ENCODE results near the gene ZSCAN10. TPM values are rescaled to one million over a fixed set of nuclear protein-coding genes. Genes with fewer than 3 reads are reported as not detected.
"Not testable (repeated sequence)": the region's sequence is repeated elsewhere in the genome, so short reads cannot be mapped to it uniquely, and the experiment has no call there.

The ZSCAN10 gene
- total RNA-seq, 3 donors from 2014 or later (not counting 1 experiment from before 2014, with no cell fraction given), result 0.65 to 0.96 (median 0.77) TPM

- intact Hi-C loops (cut with micrococcal nuclease), result loop anchor here (5.0 kb wide), 1 partner anchor 42 kb away; the partner anchor contains the start of gene ZSCAN10
- Histone ChIP-seq H3K36me3 (ENCODE audit: control insufficient read depth, insufficient read depth, low read length) (peaks cover 15% of the 10 kb centered on the region), H3K9me3 (ENCODE audit: control insufficient read depth, insufficient read depth, low read length) (no peaks in the 10 kb centered on the region), H3K4me1 (ENCODE audit: control insufficient read depth, insufficient read depth, low read length) (peaks cover 78% of the 10 kb centered on the region), H3K4me3 (ENCODE audit: low read length) (no peak overlapping the region), H3K27ac (ENCODE audit: low read length) (peak overlapping the region; percentile 30), H3K27me3 (ENCODE audit: control insufficient read depth, insufficient read depth, low read length) (no peaks in the 10 kb centered on the region)
- Mint-ChIP-seq H3K36me3 (no peaks in the 10 kb centered on the region), H3K4me1 (peaks cover 39 to 64% of the 10 kb centered on the region in 2 donors), H3K9me3 (no peaks in the 10 kb centered on the region), H3K4me3 (peak overlapping the region; percentile 83), H3K27me3 (ENCODE audit: low read depth in 2 of 2) (no peaks in the 10 kb centered on the region), H3K27ac (peak overlapping the region; percentile 84 to 89)
- ATAC-seq (no peak), DNase-seq (peak in 1 of 2 donors; percentile 50)
- TF ChIP-seq CTCF (IDR thresholded peaks at IDR 0.05), result no peak
- WGBS (ENCODE audit: insufficient coverage), result 46% methylated on average over 16 of the region's 17 CpGs
Measured at GRCh38 chr16:3054965-3055733, 43.9 kb downstream of the ZSCAN10 start.

- DNase-seq (peak in 1 of 2 donors; percentile 43), ATAC-seq (peak; percentile 6 to 67 (median 62))
- H3K4me1 Mint-ChIP-seq, result peaks cover 35 to 60% of the 10 kb centered on the region in 2 donors
- H3K9me3 Mint-ChIP-seq; H3K9me3 ChIP-seq (ENCODE audit: control insufficient read depth, insufficient read depth, low read length); H3K27ac Mint-ChIP-seq; H3K4me3 Mint-ChIP-seq; intact Hi-C loops (cut with micrococcal nuclease); H3K27ac ChIP-seq (ENCODE audit: low read length); H3K27me3 Mint-ChIP-seq (ENCODE audit: low read depth in 2 of 2); H3K4me3 ChIP-seq (ENCODE audit: low read length); H3K27me3 ChIP-seq (ENCODE audit: control insufficient read depth, insufficient read depth, low read length); H3K36me3 Mint-ChIP-seq: not testable (repeated sequence)
- Histone ChIP-seq H3K36me3 (ENCODE audit: control insufficient read depth, insufficient read depth, low read length) (peaks cover 15% of the 10 kb centered on the region), H3K4me1 (ENCODE audit: control insufficient read depth, insufficient read depth, low read length) (peaks cover 86% of the 10 kb centered on the region)
- WGBS (ENCODE audit: insufficient coverage), result 81% methylated on average over 7 of the region's 13 CpGs
Measured at GRCh38 chr16:3053330-3053710, 45.8 kb downstream of the ZSCAN10 start.

GRCh38 chr16:3052571-3053329, 46.3 kb downstream of the ZSCAN10 start:
- DNase-seq; H3K27ac ChIP-seq (ENCODE audit: low read length); H3K27me3 ChIP-seq (ENCODE audit: control insufficient read depth, insufficient read depth, low read length); H3K9me3 ChIP-seq (ENCODE audit: control insufficient read depth, insufficient read depth, low read length); H3K36me3 Mint-ChIP-seq; intact Hi-C loops (cut with micrococcal nuclease); H3K4me3 ChIP-seq (ENCODE audit: low read length); H3K4me3 Mint-ChIP-seq; H3K9me3 Mint-ChIP-seq: not testable (repeated sequence)
- Mint-ChIP-seq H3K4me1 (peaks cover 39 to 63% of the 10 kb centered on the region in 2 donors), H3K27me3 (ENCODE audit: low read depth in 2 of 2) (peaks cover 5 to 13% of the 10 kb centered on the region in 2 donors), H3K27ac (peak overlapping the region; percentile 54 to 77)
- Histone ChIP-seq H3K36me3 (ENCODE audit: control insufficient read depth, insufficient read depth, low read length) (peaks cover 15% of the 10 kb centered on the region), H3K4me1 (ENCODE audit: control insufficient read depth, insufficient read depth, low read length) (peaks cover 82% of the 10 kb centered on the region)
- WGBS (ENCODE audit: insufficient coverage), result 100% methylated on average over 3 of the region's 12 CpGs
- peak in 2 of 3 donors; percentile 66 to 68 for ATAC-seq

- no peak for ATAC-seq
- H3K27ac ChIP-seq (ENCODE audit: low read length), result no peak overlapping the region
- no peak overlapping the region for H3K4me3 ChIP-seq (ENCODE audit: low read length)
Measured at GRCh38 chr16:3051494-3051893, 47.6 kb downstream of the ZSCAN10 start.

More at GRCh38 chr16:3051494-3051893, 47.6 kb downstream of the ZSCAN10 start:
- peaks cover 5 to 13% of the 10 kb centered on the region in 2 donors for H3K27me3 Mint-ChIP-seq (ENCODE audit: low read depth in 2 of 2)
- Histone ChIP-seq H3K4me1 (ENCODE audit: control insufficient read depth, insufficient read depth, low read length) (peaks cover 80% of the 10 kb centered on the region), H3K27me3 (ENCODE audit: control insufficient read depth, insufficient read depth, low read length) (peaks cover 6% of the 10 kb centered on the region), H3K9me3 (ENCODE audit: control insufficient read depth, insufficient read depth, low read length) (no peaks in the 10 kb centered on the region), H3K36me3 (ENCODE audit: control insufficient read depth, insufficient read depth, low read length) (peaks cover 7% of the 10 kb centered on the region)
- H3K36me3 Mint-ChIP-seq, result no peaks in the 10 kb centered on the region
- intact Hi-C loops (cut with micrococcal nuclease), result no loop called here
- no peak for DNase-seq
- no peaks in the 10 kb centered on the region for H3K9me3 Mint-ChIP-seq
- 84% methylated on average over 8 of the region's 9 CpGs for WGBS (ENCODE audit: insufficient coverage)
- no peak overlapping the region for H3K4me3 Mint-ChIP-seq
- no peak for TF ChIP-seq CTCF (IDR thresholded peaks at IDR 0.05)
- H3K4me1 Mint-ChIP-seq, result peaks cover 39 to 58% of the 10 kb centered on the region in 2 donors
- no peak overlapping the region for H3K27ac Mint-ChIP-seq

Measured in natural killer cell (primary cell).